Measurements from ENCODE around the gene RGSL1. TPM values are rescaled to one million over a fixed set of nuclear protein-coding genes. Genes with fewer than 3 reads are reported as not detected.

Gene RGSL1
- polyA plus RNA-seq, 3 donors = not detected

GRCh38 chr1:182563095-182563494 lies 113.1 kb downstream of the RGSL1 start:
- no peak overlapping the region for H3K27ac ChIP-seq (ENCODE audit: low read depth in 1 of 2, low read length in 2 of 2)
- no peak overlapping the region for H3K9ac ChIP-seq (ENCODE audit: insufficient read depth, low read length, poor library complexity, severe bottlenecking)
- no peaks in the 10 kb centered on the region for H3K4me1 ChIP-seq (ENCODE audit: control insufficient read depth in 1 of 2, insufficient read depth in 2 of 2, low read length in 2 of 2)
- no peaks in the 10 kb centered on the region for H3K4me1 Mint-ChIP-seq
- no peak overlapping the region for H3K4me3 ChIP-seq (replicated peaks in 1 of 3; ENCODE audit: low read depth in 2 of 3, low read length in 3 of 3)
- H3K27me3 ChIP-seq (ENCODE audit: control insufficient read depth in 2 of 2, insufficient read depth in 2 of 2, low read length in 2 of 2) = no peaks in the 10 kb centered on the region
- H3K4me2 ChIP-seq (replicated peaks; ENCODE audit: extremely low read depth, low read length, poor library complexity, severe bottlenecking) = no peak overlapping the region
- H3K9me3 ChIP-seq (replicated peaks in 1 of 2; ENCODE audit: control insufficient read depth in 1 of 2, insufficient read depth in 1 of 2, low read length in 2 of 2) = no peaks in the 10 kb centered on the region
- TF ChIP-seq CTCF (IDR thresholded peaks at IDR 0.05) = no peak
- H3K4me3 Mint-ChIP-seq = no peak overlapping the region
- DNase-seq = no peak
- no peaks in the 10 kb centered on the region for H3K79me2 ChIP-seq (ENCODE audit: insufficient read depth, low read length)
- no peaks in the 10 kb centered on the region for H4K20me1 ChIP-seq (ENCODE audit: insufficient read depth, low read length)
- no peaks in the 10 kb centered on the region for H3K9me3 Mint-ChIP-seq
- no peak overlapping the region for H2AFZ ChIP-seq (ENCODE audit: insufficient read depth, low read depth, low read length, poor library complexity, severe bottlenecking)
- H3K36me3 ChIP-seq (replicated peaks in 1 of 2; ENCODE audit: control insufficient read depth in 1 of 2, insufficient read depth in 2 of 2, low read length in 2 of 2) = no peaks in the 10 kb centered on the region
- no peak overlapping the region for H3K27ac Mint-ChIP-seq
- intact Hi-C loops (cut with micrococcal nuclease) = no loop called here
- H3K27me3 Mint-ChIP-seq (ENCODE audit: low read depth in 3 of 3) = peaks cover 1 to 2% (median 2%) of the 10 kb centered on the region in 3 donors
- WGBS (ENCODE audit: insufficient coverage) = 100% methylated on average over 1 of the region's 4 CpGs
- no peaks in the 10 kb centered on the region for H3K36me3 Mint-ChIP-seq

GRCh38 chr1:182564406-182565004 lies 114.6 kb downstream of the RGSL1 start:
- H3K27ac ChIP-seq (ENCODE audit: low read depth in 1 of 2, low read length in 2 of 2) = no peak overlapping the region
- no CpG with 5 or more reads among the region's 2 CpGs for WGBS (ENCODE audit: insufficient coverage)
- no peaks in the 10 kb centered on the region for H3K36me3 ChIP-seq (replicated peaks in 1 of 2; ENCODE audit: control insufficient read depth in 1 of 2, insufficient read depth in 2 of 2, low read length in 2 of 2)
- Mint-ChIP-seq H3K27ac (no peak overlapping the region), H3K4me1 (no peaks in the 10 kb centered on the region), H3K9me3 (no peaks in the 10 kb centered on the region), H3K27me3 (ENCODE audit: low read depth in 3 of 3) (peaks cover 1 to 2% (median 2%) of the 10 kb centered on the region in 3 donors), H3K4me3 (no peak overlapping the region), H3K36me3 (no peaks in the 10 kb centered on the region)
- no peak overlapping the region for H2AFZ ChIP-seq (ENCODE audit: insufficient read depth, low read depth, low read length, poor library complexity, severe bottlenecking)
- H3K9me3 ChIP-seq (replicated peaks in 1 of 2; ENCODE audit: control insufficient read depth in 1 of 2, insufficient read depth in 1 of 2, low read length in 2 of 2) = no peaks in the 10 kb centered on the region
- H4K20me1 ChIP-seq (ENCODE audit: insufficient read depth, low read length) = no peaks in the 10 kb centered on the region
- H3K4me2 ChIP-seq (replicated peaks; ENCODE audit: extremely low read depth, low read length, poor library complexity, severe bottlenecking) = no peak overlapping the region
- DNase-seq = no peak
- H3K4me3 ChIP-seq (replicated peaks in 1 of 3; ENCODE audit: low read depth in 2 of 3, low read length in 3 of 3) = no peak overlapping the region
- TF ChIP-seq CTCF (IDR thresholded peaks at IDR 0.05) = no peak
- H3K9ac ChIP-seq (ENCODE audit: insufficient read depth, low read length, poor library complexity, severe bottlenecking) = no peak overlapping the region
- no peaks in the 10 kb centered on the region for H3K4me1 ChIP-seq (ENCODE audit: control insufficient read depth in 1 of 2, insufficient read depth in 2 of 2, low read length in 2 of 2)
- no peaks in the 10 kb centered on the region for H3K27me3 ChIP-seq (ENCODE audit: control insufficient read depth in 2 of 2, insufficient read depth in 2 of 2, low read length in 2 of 2)
- H3K79me2 ChIP-seq (ENCODE audit: insufficient read depth, low read length) = no peaks in the 10 kb centered on the region
- intact Hi-C loops (cut with micrococcal nuclease) = no loop called here

Measured in CD14-positive monocyte (primary cell).